Muscle layer of colon (tissue), 2 donors: ENCODE results near the gene GNA14.

Source experiments
- H3K27ac ChIP-seq: one replicate; pipeline ENCODE4 v1.7.0; 2013; ENCODE audit warnings: low read depth, mild to moderate bottlenecking, low read length, moderate library complexity
- H3K27me3 ChIP-seq, 2 donors: one replicate each; pipeline ENCODE4 v1.7.0; 2013; ENCODE audit warnings: low read length in 2 of 2, mild to moderate bottlenecking in 2 of 2; ENCODE audit not compliant: insufficient read depth in 2 of 2, control insufficient read depth in 1 of 2
- H3K36me3 ChIP-seq: one replicate; pipeline ENCODE4 v1.7.0; 2013; ENCODE audit warnings: mild to moderate bottlenecking, low read length; ENCODE audit not compliant: insufficient read depth
- H3K4me1 ChIP-seq: one replicate; pipeline ENCODE4 v1.7.0; 2013; ENCODE audit warnings: mild to moderate bottlenecking, low read length; ENCODE audit not compliant: insufficient read depth
- H3K4me3 ChIP-seq, 2 donors: one replicate each; pipeline ENCODE4 v1.7.0; 2013; ENCODE audit warnings: low read length in 2 of 2, low read depth in 1 of 2, mild to moderate bottlenecking in 1 of 2, moderate library complexity in 1 of 2
- H3K9ac ChIP-seq: one replicate; pipeline ENCODE4 v1.7.0; 2013; ENCODE audit warnings: low read length
- H3K9me3 ChIP-seq: one replicate; pipeline ENCODE4 v1.7.0; 2013; ENCODE audit warnings: mild to moderate bottlenecking, low read length
- donor health status: abdominal sarcoma.
- donor health status: Adenocarcinoma of cecum.

GNA14 gene

GRCh38 chr9:77384406-77384805 lies 263.7 kb downstream of the GNA14 start:
- Histone ChIP-seq H3K9me3 (no peaks in the 10 kb centered on the region), H3K27ac (no peak overlapping the region), H3K36me3 (no peaks in the 10 kb centered on the region), H3K4me3 (no peak overlapping the region), H3K4me1 (no peaks in the 10 kb centered on the region), H3K27me3 (no peaks in the 10 kb centered on the region), H3K9ac (no peak overlapping the region)

GRCh38 chr9:77375956-77376532 lies 272.1 kb downstream of the GNA14 start:
- no peaks in the 10 kb centered on the region for H3K4me1 ChIP-seq
- H3K9ac ChIP-seq, result no peak overlapping the region
- no peak overlapping the region for H3K27ac ChIP-seq
- no peaks in the 10 kb centered on the region for H3K9me3 ChIP-seq
- H3K36me3 ChIP-seq, result peaks cover 3% of the 10 kb centered on the region
- H3K4me3 ChIP-seq, result no peak overlapping the region
- no peaks in the 10 kb centered on the region for H3K27me3 ChIP-seq

GRCh38 chr9:77374266-77374665 lies 273.9 kb downstream of the GNA14 start:
- Histone ChIP-seq H3K4me3 (no peak overlapping the region), H3K9ac (no peak overlapping the region), H3K36me3 (peaks cover 8% of the 10 kb centered on the region), H3K4me1 (no peaks in the 10 kb centered on the region), H3K9me3 (no peaks in the 10 kb centered on the region), H3K27me3 (no peaks in the 10 kb centered on the region), H3K27ac (no peak overlapping the region)
